Right lobe of liver (tissue), 4 donors: ENCODE data around the gene BPIFA2.

Experiments used
- CTCF ChIP-seq, 4 donors: fragments of 200-600 bp in 3 of 4; fragments of 450-650 bp in 1 of 4; IDR thresholded peaks; one replicate each; pipeline versions ENCODE4 v1.5.1 to v1.8.0; 2016 to 2022; ENCODE audit warnings: antibody characterized with exemption in 4 of 4, mild to moderate bottlenecking in 2 of 4
- POLR2A ChIP-seq: fragments of 450-650 bp; IDR thresholded peaks from one replicate; pipeline ENCODE4 v1.6.1; 2017; ENCODE audit warnings: antibody characterized with exemption, mild to moderate bottlenecking
- donor health status: DM: no; HTN: no; CAD: no.
- donor health status: DM: no; HTN: no; CAD: no.
- donor health status: DM: no; HTN: yes; CAD: no.

GRCh38 chr20:33139467-33139866 lies 28.5 kb upstream of the BPIFA2 start:
- TF ChIP-seq CTCF (IDR thresholded peaks at IDR 0.05), result no peak
- TF ChIP-seq POLR2A, result no peak
